C4-2B (cell line): ENCODE measurements around the gene ECE1.

ENCODE experiments used
- CTCF ChIP-seq: fragments of 450-650 bp; conservative IDR thresholded peaks from 2 replicates; pipeline ENCODE4 v1.5.1; 2017; ENCODE audit warnings: mild to moderate bottlenecking
- ZFX ChIP-seq: fragments of 450-650 bp; IDR thresholded peaks from 2 replicates; pipeline ENCODE4 v1.6.1; 2017

- TF ChIP-seq CTCF: no peak
- TF ChIP-seq ZFX: no peak
Measured at GRCh38 chr1:21292984-21293536, 2.8 kb upstream of the ECE1 start.
